ENCODE measurements around the gene KRT15. TPM values are rescaled to one million over a fixed set of nuclear protein-coding genes. Genes with fewer than 3 reads are reported as not detected.

The KRT15 gene
- total RNA-seq, 1 donor from 2014 or later: 2.9 TPM

DNA sequence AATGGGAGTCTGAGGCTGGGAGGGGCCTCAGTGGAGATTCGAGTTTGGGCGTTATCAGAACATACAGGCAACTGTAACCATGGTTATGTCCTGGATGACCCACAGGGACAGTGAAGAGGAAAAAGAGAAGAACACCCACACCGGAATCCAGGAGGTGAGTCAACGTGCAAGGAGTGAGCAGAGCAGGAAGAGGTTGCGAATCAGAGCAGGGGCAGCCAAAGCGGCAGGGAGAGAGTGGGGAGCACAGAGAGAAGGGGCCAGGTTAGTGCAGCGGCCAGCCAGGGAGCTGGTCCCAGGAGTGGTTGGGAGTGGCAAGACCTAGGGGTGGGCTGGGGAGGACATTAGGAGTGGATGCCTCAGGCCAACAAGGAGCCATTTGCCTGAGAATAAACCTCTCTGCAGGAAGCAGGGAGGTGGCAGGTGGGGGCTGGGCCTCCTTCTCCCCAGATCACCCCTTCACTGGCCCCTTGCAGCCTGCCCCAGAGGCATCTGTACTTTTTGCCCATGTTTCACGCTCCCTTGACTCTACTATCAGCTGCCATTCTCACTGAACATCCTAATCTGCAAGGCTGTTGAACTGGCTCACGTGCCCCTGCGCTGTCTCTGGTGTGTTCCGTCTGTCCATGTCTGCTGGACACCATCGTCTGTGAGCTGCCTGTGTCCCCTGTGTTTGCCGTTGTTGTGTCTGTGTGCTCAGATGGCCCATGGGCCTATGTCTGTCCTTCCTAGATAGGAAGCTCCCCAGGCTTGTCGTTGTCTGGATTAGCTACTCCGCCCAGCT lies 18.4 kb downstream of the KRT15 start:
- no peak overlapping the region for H3K4me3 Mint-ChIP-seq (ENCODE audit: low read depth)

DNA sequence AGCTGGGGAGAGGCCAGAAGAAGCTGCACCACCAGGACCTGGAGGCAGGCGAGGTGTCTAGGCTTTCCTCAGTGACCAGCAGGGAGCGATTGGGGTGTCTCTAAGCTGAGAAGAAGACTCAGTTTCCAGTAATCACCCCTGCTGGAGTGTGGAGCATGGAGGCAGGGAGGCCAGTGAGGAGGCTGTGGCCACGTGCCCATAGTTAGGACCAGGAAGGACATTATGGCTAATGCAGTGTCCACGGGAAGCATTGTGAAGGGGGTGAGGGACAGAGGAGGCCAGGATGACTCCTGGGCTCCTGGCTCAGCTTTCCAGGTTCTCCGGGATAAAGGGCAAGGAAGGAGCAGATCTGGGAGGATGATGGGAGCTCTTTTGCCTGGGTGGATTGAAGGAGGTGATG lies 19.0 kb downstream of the KRT15 start:
- no peaks in the 10 kb centered on the region for H3K36me3 Mint-ChIP-seq (ENCODE audit: insufficient read depth)
- no peak for DNase-seq (ENCODE audit: low spot score, unreplicated experiment)
- peaks cover 21% of the 10 kb centered on the region for H3K27me3 Mint-ChIP-seq
- H3K4me3 Mint-ChIP-seq (ENCODE audit: low read depth): no peak overlapping the region
- H3K4me1 Mint-ChIP-seq (ENCODE audit: low read depth): peaks cover 2% of the 10 kb centered on the region
- TF ChIP-seq, protein P1, sequence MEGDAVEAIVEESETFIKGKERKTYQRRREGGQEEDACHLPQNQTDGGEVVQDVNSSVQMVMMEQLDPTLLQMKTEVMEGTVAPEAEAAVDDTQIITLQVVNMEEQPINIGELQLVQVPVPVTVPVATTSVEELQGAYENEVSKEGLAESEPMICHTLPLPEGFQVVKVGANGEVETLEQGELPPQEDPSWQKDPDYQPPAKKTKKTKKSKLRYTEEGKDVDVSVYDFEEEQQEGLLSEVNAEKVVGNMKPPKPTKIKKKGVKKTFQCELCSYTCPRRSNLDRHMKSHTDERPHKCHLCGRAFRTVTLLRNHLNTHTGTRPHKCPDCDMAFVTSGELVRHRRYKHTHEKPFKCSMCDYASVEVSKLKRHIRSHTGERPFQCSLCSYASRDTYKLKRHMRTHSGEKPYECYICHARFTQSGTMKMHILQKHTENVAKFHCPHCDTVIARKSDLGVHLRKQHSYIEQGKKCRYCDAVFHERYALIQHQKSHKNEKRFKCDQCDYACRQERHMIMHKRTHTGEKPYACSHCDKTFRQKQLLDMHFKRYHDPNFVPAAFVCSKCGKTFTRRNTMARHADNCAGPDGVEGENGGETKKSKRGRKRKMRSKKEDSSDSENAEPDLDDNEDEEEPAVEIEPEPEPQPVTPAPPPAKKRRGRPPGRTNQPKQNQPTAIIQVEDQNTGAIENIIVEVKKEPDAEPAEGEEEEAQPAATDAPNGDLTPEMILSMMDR (IDR thresholded peaks at IDR 0.05; ENCODE audit: unreplicated experiment): no peak
- H3K9me3 Mint-ChIP-seq (ENCODE audit: low read depth): no peaks in the 10 kb centered on the region
- H3K27ac Mint-ChIP-seq: no peak overlapping the region

More for the DNA sequence above, 18.4 kb downstream of the KRT15 start:
- TF ChIP-seq, protein P1 (IDR thresholded peaks at IDR 0.05; ENCODE audit: unreplicated experiment): no peak
- no peaks in the 10 kb centered on the region for H3K36me3 Mint-ChIP-seq (ENCODE audit: insufficient read depth)
- peaks cover 21% of the 10 kb centered on the region for H3K27me3 Mint-ChIP-seq
- DNase-seq (ENCODE audit: low spot score, unreplicated experiment): no peak
- H3K27ac Mint-ChIP-seq: no peak overlapping the region
- no peaks in the 10 kb centered on the region for H3K9me3 Mint-ChIP-seq (ENCODE audit: low read depth)
- peaks cover 2% of the 10 kb centered on the region for H3K4me1 Mint-ChIP-seq (ENCODE audit: low read depth)

DNA sequence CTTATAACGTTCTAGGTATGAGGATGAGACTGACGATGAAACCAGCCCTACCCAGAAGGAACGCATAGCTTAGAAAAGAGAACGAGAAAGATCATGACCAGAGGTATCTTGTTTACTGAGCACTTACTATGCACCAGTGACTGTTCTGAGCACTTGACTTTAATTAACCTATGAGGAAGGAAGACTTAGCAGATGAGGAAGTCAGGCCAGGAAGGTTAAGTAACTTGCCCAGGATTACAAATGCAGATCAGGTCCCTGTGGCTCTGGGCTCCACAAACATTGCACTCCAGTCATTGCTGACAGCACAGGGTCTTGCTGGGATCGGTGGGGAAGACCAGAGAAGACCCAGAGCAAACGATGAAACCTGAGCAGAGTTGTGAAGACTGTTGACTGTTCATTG lies 20.4 kb downstream of the KRT15 start:
- no peak overlapping the region for H3K27ac Mint-ChIP-seq
- no peak for DNase-seq (ENCODE audit: low spot score, unreplicated experiment)
- no peak overlapping the region for H3K4me3 Mint-ChIP-seq (ENCODE audit: low read depth)
- peaks cover 24% of the 10 kb centered on the region for H3K27me3 Mint-ChIP-seq
- TF ChIP-seq, protein P1 (IDR thresholded peaks at IDR 0.05; ENCODE audit: unreplicated experiment): no peak
- no peaks in the 10 kb centered on the region for H3K9me3 Mint-ChIP-seq (ENCODE audit: low read depth)
- H3K4me1 Mint-ChIP-seq (ENCODE audit: low read depth): no peaks in the 10 kb centered on the region
- no peaks in the 10 kb centered on the region for H3K36me3 Mint-ChIP-seq (ENCODE audit: insufficient read depth)

DNA sequence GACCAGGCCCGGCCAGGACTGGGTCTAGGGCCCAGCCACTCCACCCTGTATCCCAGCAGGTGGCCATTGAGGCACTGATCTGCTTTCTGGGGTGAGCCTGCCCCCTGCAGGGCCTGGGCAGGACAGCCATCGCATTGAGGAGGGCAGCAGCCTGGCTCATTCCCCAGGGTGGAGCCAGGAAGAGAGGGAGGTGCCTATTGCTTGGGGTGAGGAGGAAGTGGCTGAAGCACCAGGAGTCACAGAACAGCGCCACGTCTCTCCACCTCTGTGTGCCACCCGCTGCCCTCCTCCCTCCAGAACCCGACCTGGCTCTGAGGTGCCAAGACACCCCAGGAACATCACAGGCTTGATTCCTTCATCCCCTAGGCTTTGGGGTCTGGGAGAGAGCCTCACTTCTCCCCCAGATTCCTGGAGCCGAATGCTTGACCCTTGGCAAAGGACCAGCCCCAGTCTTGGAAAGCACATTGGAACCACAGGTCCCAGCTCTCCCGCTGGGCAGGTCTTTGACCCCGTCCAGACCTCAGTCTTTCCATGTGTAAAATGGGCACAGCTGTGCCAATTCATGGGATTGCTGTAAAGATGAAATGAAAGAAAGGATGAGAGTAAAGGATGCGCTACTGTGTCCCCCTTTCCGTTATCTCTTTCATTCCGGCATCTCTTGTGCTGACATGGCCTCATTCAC lies 21.7 kb downstream of the KRT15 start:
- H3K27ac Mint-ChIP-seq: no peak overlapping the region
- DNase-seq (ENCODE audit: low spot score, unreplicated experiment): peak; percentile 53
- no peaks in the 10 kb centered on the region for H3K9me3 Mint-ChIP-seq (ENCODE audit: low read depth)
- peaks cover 26% of the 10 kb centered on the region for H3K27me3 Mint-ChIP-seq
- no peaks in the 10 kb centered on the region for H3K4me1 Mint-ChIP-seq (ENCODE audit: low read depth)
- H3K36me3 Mint-ChIP-seq (ENCODE audit: insufficient read depth): no peaks in the 10 kb centered on the region
- TF ChIP-seq, protein P1 (IDR thresholded peaks at IDR 0.05; ENCODE audit: unreplicated experiment): peak; percentile 70
- no peak overlapping the region for H3K4me3 Mint-ChIP-seq (ENCODE audit: low read depth)

DNA sequence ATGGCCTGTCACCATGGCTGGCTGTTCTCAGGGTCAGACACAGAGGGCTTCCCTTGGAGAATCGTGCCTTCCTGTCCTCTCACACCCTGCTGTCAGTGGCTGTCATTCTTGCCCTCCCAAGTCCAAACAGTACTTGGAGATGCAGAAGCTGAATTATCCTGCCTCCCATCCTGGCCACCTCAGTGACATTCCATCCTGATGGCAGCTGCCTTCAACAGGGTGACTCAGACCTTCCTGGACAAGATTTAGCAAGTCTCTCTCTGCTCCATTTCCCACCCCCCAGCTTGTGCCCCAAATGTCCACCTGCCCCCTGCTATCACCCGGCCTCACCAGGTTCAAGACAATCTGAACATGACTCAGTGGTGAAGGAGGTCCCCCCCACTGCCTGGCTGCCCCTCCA lies 24.2 kb downstream of the KRT15 start:
- no peaks in the 10 kb centered on the region for H3K4me1 Mint-ChIP-seq (ENCODE audit: low read depth)
- no peak for DNase-seq (ENCODE audit: low spot score, unreplicated experiment)
- H3K27ac Mint-ChIP-seq: peak overlapping the region; percentile 33
- peaks cover 24% of the 10 kb centered on the region for H3K27me3 Mint-ChIP-seq
- TF ChIP-seq, protein P1 (IDR thresholded peaks at IDR 0.05; ENCODE audit: unreplicated experiment): no peak
- H3K36me3 Mint-ChIP-seq (ENCODE audit: insufficient read depth): no peaks in the 10 kb centered on the region
- no peak overlapping the region for H3K4me3 Mint-ChIP-seq (ENCODE audit: low read depth)
- H3K9me3 Mint-ChIP-seq (ENCODE audit: low read depth): no peaks in the 10 kb centered on the region

All from progenitor cell of endocrine pancreas (in vitro differentiated cells).